Peyer's patch (tissue), 4 donors: ENCODE results near the gene FCER2.

ENCODE experiments used
- POLR2A ChIP-seq, 2 donors: fragments of 450-650 bp; IDR thresholded peaks; one replicate each; pipeline ENCODE4 v1.5.1; 2017; ENCODE audit warnings: antibody characterized with exemption in 2 of 2, mild to moderate bottlenecking in 2 of 2, moderate library complexity in 2 of 2
- TF ChIP-seq, protein P1 (sequence below), 6 experiments: fragments of 450-650 bp in 4 of 6; fragments of 200-600 bp in 2 of 6; sonication (generic) in 1 of 6; IDR thresholded peaks; one replicate each; pipeline ENCODE4 v1.5.1; 2017 to 2019; ENCODE audit warnings: antibody characterized with exemption in 6 of 6, mild to moderate bottlenecking in 3 of 6, moderate library complexity in 1 of 6

- TF ChIP-seq, protein P1, sequence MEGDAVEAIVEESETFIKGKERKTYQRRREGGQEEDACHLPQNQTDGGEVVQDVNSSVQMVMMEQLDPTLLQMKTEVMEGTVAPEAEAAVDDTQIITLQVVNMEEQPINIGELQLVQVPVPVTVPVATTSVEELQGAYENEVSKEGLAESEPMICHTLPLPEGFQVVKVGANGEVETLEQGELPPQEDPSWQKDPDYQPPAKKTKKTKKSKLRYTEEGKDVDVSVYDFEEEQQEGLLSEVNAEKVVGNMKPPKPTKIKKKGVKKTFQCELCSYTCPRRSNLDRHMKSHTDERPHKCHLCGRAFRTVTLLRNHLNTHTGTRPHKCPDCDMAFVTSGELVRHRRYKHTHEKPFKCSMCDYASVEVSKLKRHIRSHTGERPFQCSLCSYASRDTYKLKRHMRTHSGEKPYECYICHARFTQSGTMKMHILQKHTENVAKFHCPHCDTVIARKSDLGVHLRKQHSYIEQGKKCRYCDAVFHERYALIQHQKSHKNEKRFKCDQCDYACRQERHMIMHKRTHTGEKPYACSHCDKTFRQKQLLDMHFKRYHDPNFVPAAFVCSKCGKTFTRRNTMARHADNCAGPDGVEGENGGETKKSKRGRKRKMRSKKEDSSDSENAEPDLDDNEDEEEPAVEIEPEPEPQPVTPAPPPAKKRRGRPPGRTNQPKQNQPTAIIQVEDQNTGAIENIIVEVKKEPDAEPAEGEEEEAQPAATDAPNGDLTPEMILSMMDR (IDR thresholded peaks at IDR 0.05), result no peak
- TF ChIP-seq POLR2A (IDR thresholded peaks at IDR 0.05), result no peak
Observed at GRCh38 chr19:7645163-7645562, 56.8 kb downstream of the FCER2 start.
